Fibroblast of lung (primary cell): ENCODE data around the gene KATNA1.

Experiments
- CTCF ChIP-seq, 2 donors: IDR thresholded peaks in 1 of 2; conservative IDR thresholded peaks in 1 of 2; 1 replicate in 1 of 2; 2 replicates in 1 of 2; pipeline ENCODE4 v1.5.1; 2011 to 2012; ENCODE audit warnings: low read length in 2 of 2, control low read depth in 1 of 2, inconsistent platforms in 1 of 2, low read depth in 1 of 2, mild to moderate bottlenecking in 1 of 2
- EZH2 ChIP-seq: IDR thresholded peaks from 2 replicates; pipeline ENCODE4 v1.5.1; 2012; ENCODE audit warnings: low read length, control low read depth, mild to moderate bottlenecking; ENCODE audit errors: missing control alignments

GRCh38 chr6:149615805-149616204 is 32.7 kb downstream of the KATNA1 start:
- no peak for TF ChIP-seq CTCF (conservative IDR thresholded peaks at IDR 0.05 in 1 of 2, IDR thresholded peaks at IDR 0.05 in 1 of 2; ENCODE audit: low read depth in 1 of 2, low read length in 2 of 2)
- no peak for TF ChIP-seq EZH2
